ENCODE results near the gene CYB5R3.
"Not testable (repeated sequence)": the region's sequence is repeated elsewhere in the genome, so short reads cannot be mapped to it uniquely, and the experiment has no call there.

CYB5R3 gene

DNA sequence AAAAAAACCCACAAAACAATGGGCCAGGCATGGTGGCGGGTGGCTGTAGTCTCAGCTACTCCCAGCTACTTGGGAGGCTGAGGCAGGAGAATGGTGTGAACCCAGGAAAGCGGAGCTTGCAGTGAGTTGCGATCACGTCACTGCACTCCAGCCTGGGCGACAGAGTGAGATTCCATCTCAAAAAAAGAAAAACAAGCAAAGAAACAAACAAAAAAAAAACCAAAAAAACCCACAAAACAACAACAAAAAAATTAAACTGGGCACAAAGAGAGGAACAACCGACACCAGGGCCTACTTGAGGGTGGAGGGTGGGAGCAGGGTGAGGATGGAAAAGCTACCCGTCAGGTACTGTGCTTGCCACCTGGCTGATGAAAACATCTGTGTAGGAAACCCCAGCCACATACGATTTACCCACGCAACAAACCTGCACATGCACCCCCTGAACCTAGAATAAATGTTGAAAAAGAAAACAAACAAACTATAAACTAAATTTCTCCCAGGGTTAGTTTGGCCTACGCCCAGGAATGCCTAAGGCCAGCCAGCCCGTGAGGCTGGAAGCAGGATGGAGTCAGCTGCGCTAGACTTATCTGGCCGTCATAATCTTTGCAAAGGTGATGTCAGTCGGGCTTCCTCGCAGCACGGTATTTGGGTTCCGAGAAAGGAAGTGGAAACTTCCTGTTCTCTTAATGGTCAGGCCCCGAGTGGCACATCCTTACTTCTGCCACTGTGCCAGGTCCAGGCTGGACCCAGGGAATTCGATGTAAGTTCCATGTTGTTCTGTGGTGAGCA is 21.9 kb upstream of the CYB5R3 start:
- H3K4me1 Mint-ChIP-seq, result peaks cover 9% of the 10 kb centered on the region

DNA sequence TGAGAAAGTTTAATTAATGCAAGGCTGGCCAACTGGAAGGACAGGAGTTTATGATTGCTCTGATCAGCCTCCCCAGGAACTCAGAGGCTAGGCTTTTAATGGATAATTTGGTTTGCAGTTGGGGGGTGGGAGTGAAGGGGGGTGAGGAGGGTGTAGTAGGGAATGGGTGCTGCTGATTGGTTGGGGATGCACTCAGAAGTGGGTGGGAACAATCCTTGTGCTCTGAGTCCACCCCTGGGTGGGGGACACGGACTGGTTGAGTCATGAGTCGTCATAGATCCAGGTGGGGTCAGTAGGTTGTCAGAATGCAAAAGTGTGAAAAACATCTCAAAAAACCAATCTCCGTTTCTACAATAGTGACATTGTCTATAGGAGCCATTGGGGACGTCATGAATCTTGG is 20.9 kb upstream of the CYB5R3 start:
- Mint-ChIP-seq H3K27me3 (peaks cover 8% of the 10 kb centered on the region), H3K27ac (ENCODE audit: low read depth) (no peak overlapping the region), H3K4me1 (peaks cover 9% of the 10 kb centered on the region), H3K4me3 (no peak overlapping the region), H3K36me3 (ENCODE audit: insufficient read depth) (no peaks in the 10 kb centered on the region), H3K9me3 (no peaks in the 10 kb centered on the region)
- ATAC-seq (replicated peaks; ENCODE audit: extremely low read depth, poor library complexity, severe bottlenecking), result no peak
- DNase-seq (ENCODE audit: low spot score in 2 of 2), result no peak

More for the DNA sequence above, 21.9 kb upstream of the CYB5R3 start:
- no peak for ATAC-seq (replicated peaks; ENCODE audit: extremely low read depth, poor library complexity, severe bottlenecking)
- Mint-ChIP-seq H3K36me3 (ENCODE audit: insufficient read depth) (no peaks in the 10 kb centered on the region), H3K9me3 (no peaks in the 10 kb centered on the region), H3K27me3 (peaks cover 8% of the 10 kb centered on the region), H3K27ac (ENCODE audit: low read depth) (no peak overlapping the region), H3K4me3 (no peak overlapping the region)
- no peak for DNase-seq (ENCODE audit: low spot score in 2 of 2)

DNA sequence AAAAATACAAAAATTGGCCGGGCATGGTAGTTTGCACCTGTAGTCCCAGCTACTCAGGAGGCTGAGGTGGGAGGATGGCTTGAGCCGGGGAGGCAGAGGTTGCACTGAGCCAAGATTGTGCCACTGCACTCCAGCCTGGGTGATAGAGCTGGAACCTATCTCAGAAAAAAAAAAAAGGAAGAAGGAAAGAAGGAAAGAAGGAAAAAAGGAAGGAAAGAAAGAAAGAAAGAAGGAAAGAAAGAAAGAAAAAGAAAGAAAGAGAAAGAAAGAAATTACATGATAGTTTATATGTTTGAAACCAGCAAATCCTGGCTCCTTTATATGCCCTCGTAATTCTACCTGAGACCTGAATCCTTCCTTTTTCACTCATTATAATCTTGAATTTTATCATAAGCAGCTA is 17.2 kb upstream of the CYB5R3 start:
- not testable (repeated sequence) for H3K27ac Mint-ChIP-seq (ENCODE audit: low read depth); H3K9me3 Mint-ChIP-seq; H3K36me3 Mint-ChIP-seq (ENCODE audit: insufficient read depth); ATAC-seq (replicated peaks; ENCODE audit: extremely low read depth, poor library complexity, severe bottlenecking); H3K4me3 Mint-ChIP-seq; H3K4me1 Mint-ChIP-seq; DNase-seq (ENCODE audit: low spot score in 2 of 2); H3K27me3 Mint-ChIP-seq

- ATAC-seq (replicated peaks; ENCODE audit: extremely low read depth, poor library complexity, severe bottlenecking) (no peak), DNase-seq (ENCODE audit: low spot score in 2 of 2) (no peak)
- no peak overlapping the region for H3K4me3 Mint-ChIP-seq
- no peaks in the 10 kb centered on the region for H3K9me3 Mint-ChIP-seq
- no peaks in the 10 kb centered on the region for H3K4me1 Mint-ChIP-seq
- H3K27me3 Mint-ChIP-seq, result no peaks in the 10 kb centered on the region
- H3K36me3 Mint-ChIP-seq (ENCODE audit: insufficient read depth), result peaks cover 5% of the 10 kb centered on the region
- H3K27ac Mint-ChIP-seq (ENCODE audit: low read depth), result no peak overlapping the region
Observed at GRCh38 chr22:42664976-42665831, 16.0 kb upstream of the CYB5R3 start.

DNA sequence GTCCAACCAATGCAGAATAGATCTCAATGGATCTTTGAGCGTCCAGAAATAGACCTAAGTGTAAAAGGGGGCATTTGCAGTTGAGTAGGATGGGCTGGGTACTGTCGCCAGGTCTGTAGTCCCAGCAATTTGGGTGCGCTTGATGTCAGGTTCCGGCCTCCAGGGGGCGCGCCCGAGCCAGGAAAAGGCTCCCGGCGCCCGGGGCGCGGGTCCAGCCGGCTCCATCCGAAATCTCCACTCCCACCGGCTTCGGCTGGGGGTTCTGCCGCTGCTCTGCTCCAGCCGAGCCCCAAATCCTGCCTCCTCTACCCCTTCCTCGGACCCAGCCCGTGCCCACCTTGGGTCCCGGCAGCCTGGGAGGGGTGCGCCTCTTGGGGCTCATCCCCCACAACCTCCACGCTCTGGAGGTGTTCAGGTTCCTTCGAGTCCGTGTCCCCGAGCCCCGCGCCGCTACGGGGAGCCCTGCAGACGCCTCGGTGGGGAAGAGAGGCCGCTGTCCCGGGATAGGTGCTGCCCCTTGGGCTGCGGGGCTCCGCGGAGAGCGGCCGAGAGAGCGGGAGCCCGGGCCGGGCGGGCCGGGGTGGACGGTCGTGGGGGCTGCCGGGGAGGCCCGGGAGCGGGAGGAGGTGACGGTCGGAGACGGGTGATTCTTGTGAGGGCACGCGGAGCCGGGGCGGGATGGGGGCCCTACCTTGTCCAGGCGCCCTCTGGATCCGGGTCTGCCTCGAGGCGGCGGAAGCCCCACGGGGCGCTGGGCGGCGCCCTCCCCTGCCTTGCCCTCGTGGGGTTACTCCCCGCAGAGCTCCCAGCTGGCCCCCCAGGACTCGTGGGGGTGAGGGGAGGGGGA is 13.0 kb upstream of the CYB5R3 start:
- H3K4me1 Mint-ChIP-seq, result no peaks in the 10 kb centered on the region

DNA sequence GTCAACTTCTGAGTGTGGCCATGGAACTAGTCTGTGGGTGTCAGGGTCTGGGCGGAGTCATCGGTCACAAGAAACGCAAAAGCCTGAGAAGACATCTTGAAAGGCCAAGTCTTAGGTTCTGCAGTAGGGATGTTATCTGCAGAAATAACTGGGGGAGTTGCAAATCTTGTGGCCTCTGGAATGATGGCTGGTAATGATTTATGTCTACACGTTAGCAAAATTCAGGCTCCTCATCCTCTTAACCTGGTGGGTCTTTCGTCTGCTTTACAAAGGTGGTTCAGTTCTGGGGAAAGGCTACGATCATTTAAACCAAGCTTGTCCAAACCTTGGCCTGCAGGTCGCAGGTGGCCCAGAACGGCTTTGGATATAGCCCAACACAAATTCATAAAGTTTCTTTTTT is 7.4 kb upstream of the CYB5R3 start:
- Mint-ChIP-seq H3K27ac (ENCODE audit: low read depth) (no peak overlapping the region), H3K4me3 (no peak overlapping the region), H3K27me3 (no peaks in the 10 kb centered on the region), H3K36me3 (ENCODE audit: insufficient read depth) (no peaks in the 10 kb centered on the region), H3K9me3 (no peaks in the 10 kb centered on the region), H3K4me1 (no peaks in the 10 kb centered on the region)
- no peak for DNase-seq (ENCODE audit: low spot score in 2 of 2)
- ATAC-seq (replicated peaks; ENCODE audit: extremely low read depth, poor library complexity, severe bottlenecking), result no peak

More for the DNA sequence above, 13.0 kb upstream of the CYB5R3 start:
- Mint-ChIP-seq H3K4me3 (peak overlapping the region; percentile 61), H3K27me3 (no peaks in the 10 kb centered on the region), H3K27ac (ENCODE audit: low read depth) (no peak overlapping the region), H3K9me3 (no peaks in the 10 kb centered on the region), H3K36me3 (ENCODE audit: insufficient read depth) (peaks cover 5% of the 10 kb centered on the region)
- DNase-seq (ENCODE audit: low spot score in 2 of 2) (peak; percentile 66 to 72), ATAC-seq (replicated peaks; ENCODE audit: extremely low read depth, poor library complexity, severe bottlenecking) (peak; percentile 85)

DNA sequence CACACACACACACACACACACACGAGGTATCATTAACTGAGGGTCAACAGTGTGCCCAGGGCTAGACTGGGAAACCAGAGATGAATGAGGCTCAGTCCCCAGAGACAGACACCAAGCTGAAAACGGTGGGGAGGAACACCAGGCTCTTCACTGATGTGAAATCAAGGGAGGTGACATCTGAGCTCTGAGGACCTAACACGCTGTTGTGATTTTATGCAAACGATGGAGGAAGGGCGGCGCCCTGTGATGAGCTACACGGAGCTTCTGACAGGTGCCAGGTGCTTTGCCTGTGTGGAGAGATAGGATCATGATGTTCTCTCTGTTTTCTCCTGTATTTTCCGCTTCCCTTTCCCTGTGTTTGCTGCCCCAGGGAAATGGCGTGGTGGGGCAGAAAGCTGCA is 6.5 kb upstream of the CYB5R3 start:
- Mint-ChIP-seq H3K27ac (ENCODE audit: low read depth) (no peak overlapping the region), H3K4me3 (no peak overlapping the region), H3K9me3 (no peaks in the 10 kb centered on the region), H3K36me3 (ENCODE audit: insufficient read depth) (no peaks in the 10 kb centered on the region), H3K27me3 (no peaks in the 10 kb centered on the region), H3K4me1 (no peaks in the 10 kb centered on the region)
- ATAC-seq (replicated peaks; ENCODE audit: extremely low read depth, poor library complexity, severe bottlenecking), result no peak
- no peak for DNase-seq (ENCODE audit: low spot score in 2 of 2)

DNA sequence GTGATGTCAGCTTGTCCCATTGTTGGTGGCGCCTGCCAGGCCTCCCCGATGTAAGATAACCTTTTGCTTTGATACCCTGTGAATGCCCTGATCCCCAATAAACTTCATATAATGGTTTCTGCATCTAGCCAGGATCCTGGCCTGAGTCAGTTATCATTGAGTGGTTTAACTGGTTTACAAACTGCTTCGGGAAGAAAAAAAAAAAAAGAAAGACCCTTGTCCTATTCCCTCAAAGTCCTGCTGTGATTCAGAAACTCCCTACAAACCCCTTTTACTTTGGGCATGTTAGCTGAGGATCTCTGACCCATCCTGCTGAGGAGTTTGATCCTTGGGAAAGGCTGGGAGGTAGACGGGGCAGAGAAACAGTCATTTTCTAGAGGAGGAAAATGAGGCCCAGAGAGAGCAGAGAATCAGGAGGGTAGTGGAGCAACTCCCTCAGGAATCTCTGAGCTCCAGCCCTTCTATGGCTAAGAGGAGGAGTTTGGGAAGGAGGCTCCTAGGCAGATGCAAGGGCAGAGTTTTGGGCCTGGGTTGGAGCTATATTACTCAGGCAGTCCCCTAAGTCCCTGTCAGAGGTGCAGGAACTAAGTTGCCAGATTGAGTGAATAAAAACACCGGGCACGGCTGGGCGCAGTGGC is 5.4 kb upstream of the CYB5R3 start:
- Mint-ChIP-seq H3K4me1 (no peaks in the 10 kb centered on the region), H3K4me3 (no peak overlapping the region), H3K9me3 (no peaks in the 10 kb centered on the region), H3K27me3 (no peaks in the 10 kb centered on the region), H3K27ac (ENCODE audit: low read depth) (no peak overlapping the region), H3K36me3 (ENCODE audit: insufficient read depth) (no peaks in the 10 kb centered on the region)
- no peak for ATAC-seq (replicated peaks; ENCODE audit: extremely low read depth, poor library complexity, severe bottlenecking)
- no peak for DNase-seq (ENCODE audit: low spot score in 2 of 2)

DNA sequence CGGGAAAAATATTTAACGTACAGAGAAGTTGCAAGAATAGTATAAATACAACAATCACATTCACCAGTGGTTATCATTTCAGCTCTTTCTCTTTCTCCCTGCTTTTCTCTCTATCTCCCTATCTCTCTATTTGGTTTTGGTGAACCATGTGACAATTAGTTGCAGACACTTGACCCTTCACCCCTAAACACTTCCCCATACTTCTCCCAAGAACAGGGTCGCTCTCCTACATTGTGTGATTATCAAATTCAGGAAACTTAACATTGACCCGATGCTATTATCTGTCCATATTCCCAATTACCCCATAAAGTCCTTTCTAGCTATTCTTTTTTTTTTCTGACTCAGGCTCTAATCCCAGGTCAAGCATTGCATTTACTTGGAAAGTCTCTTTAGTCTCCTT is 4.8 kb upstream of the CYB5R3 start:
- no peak overlapping the region for H3K4me3 Mint-ChIP-seq
- no peaks in the 10 kb centered on the region for H3K9me3 Mint-ChIP-seq
- no peak overlapping the region for H3K27ac Mint-ChIP-seq (ENCODE audit: low read depth)
- H3K36me3 Mint-ChIP-seq (ENCODE audit: insufficient read depth), result no peaks in the 10 kb centered on the region
- no peaks in the 10 kb centered on the region for H3K27me3 Mint-ChIP-seq
- ATAC-seq (replicated peaks; ENCODE audit: extremely low read depth, poor library complexity, severe bottlenecking), result no peak
- DNase-seq (ENCODE audit: low spot score in 2 of 2), result no peak
- peaks cover under 1% of the 10 kb centered on the region for H3K4me1 Mint-ChIP-seq

DNA sequence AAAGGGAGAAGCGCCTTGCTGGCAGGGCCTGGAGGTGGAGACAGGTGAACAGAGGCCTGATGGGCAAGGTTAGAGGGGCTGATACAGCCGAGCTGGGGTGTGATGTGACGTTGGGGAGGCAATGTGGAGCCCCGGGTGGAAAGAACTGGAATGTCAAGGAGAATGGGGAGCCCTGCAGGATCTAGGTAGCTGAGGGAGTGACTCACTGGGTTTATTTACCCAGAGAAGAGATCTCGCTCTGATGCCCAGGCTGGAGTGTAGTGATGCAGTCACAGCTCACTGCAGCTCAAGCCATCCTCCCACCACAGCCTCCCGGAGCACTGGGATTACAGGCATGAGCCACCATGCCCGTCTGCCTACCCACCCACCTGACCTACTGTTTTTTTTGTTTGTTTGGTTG is 1.9 kb upstream of the CYB5R3 start:
- no peak overlapping the region for H3K27ac Mint-ChIP-seq (ENCODE audit: low read depth)
- H3K27me3 Mint-ChIP-seq, result no peaks in the 10 kb centered on the region
- no peak overlapping the region for H3K4me3 Mint-ChIP-seq
- ATAC-seq (replicated peaks; ENCODE audit: extremely low read depth, poor library complexity, severe bottlenecking) (no peak), DNase-seq (ENCODE audit: low spot score in 2 of 2) (no peak)
- peaks cover 7% of the 10 kb centered on the region for H3K36me3 Mint-ChIP-seq (ENCODE audit: insufficient read depth)
- no peaks in the 10 kb centered on the region for H3K9me3 Mint-ChIP-seq
- H3K4me1 Mint-ChIP-seq, result peaks cover 18% of the 10 kb centered on the region

DNA sequence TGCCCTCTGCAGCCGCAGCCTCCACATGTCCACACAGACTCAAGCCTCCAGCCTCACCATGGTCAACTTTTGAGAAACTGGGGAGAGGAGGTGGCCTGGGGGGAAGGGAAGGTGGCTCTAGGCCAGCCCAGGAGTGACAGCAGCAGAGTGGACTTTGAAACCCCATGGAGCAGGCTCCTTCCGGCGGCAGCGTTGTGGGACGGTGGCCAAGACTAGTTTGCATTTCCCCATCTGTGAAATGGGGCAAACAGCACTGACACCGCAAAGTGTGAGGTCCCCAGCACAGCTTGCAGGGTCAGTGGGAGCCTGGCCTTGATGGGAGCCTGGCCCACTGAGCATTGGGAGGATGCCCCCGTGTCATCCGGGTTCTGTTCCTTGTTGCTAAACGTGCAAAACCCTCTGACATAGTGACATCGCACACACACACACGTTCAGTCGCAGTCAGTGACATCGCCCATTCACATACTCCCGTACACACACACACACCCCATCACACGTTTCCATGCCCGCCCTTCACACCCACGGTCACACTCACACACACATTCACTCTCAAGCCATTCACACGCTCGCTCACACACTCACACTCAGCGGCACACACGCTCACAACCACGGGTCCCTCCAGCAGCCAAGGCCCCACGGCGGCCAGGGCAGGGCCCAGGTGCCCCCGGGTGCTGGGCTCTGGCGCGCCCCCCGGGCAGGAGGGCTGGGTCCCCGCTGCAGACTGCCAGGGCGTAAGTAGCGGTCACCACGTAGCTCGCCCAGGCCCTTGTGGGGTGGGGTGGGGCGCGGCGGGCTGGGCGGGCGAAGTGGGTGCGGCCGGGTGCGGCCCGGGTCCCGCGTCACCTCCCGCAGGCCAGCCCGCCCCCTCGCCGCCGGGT is 585 bp downstream of the CYB5R3 start:
- peak; percentile 26 to 33 for DNase-seq (ENCODE audit: low spot score in 2 of 2)
- no peaks in the 10 kb centered on the region for H3K27me3 Mint-ChIP-seq

More for the DNA sequence above, 585 bp downstream of the CYB5R3 start:
- Mint-ChIP-seq H3K27ac (ENCODE audit: low read depth) (peak overlapping the region; percentile 92), H3K36me3 (ENCODE audit: insufficient read depth) (peaks cover 7% of the 10 kb centered on the region), H3K9me3 (no peaks in the 10 kb centered on the region), H3K4me3 (peak overlapping the region; percentile 90), H3K4me1 (peaks cover 36% of the 10 kb centered on the region)
- peak; percentile 64 for ATAC-seq (replicated peaks; ENCODE audit: extremely low read depth, poor library complexity, severe bottlenecking)
